A673 (cell line): ENCODE results near the gene LTB4R.

Experiments
- CTCF ChIP-seq: fragments of 300-800, 200-600 bp; sonication (generic); conservative IDR thresholded peaks from 2 replicates; pipeline ENCODE4 v1.5.1; 2017; ENCODE audit warnings: low read depth, mild to moderate bottlenecking, antibody characterized with exemption, low read length, moderate library complexity, mixed read lengths
- EZH2 ChIP-seq: fragments of 200-600 bp; sonication (generic); IDR thresholded peaks from 2 replicates; pipeline ENCODE4 v1.6.1; 2017; ENCODE audit warnings: borderline replicate concordance, low read depth, mild to moderate bottlenecking, mixed read lengths, antibody characterized with exemption, low read length; ENCODE audit not compliant: poor library complexity, severe bottlenecking

GRCh38 chr14:24314377-24315193, 3.3 kb downstream of the LTB4R start:
- TF ChIP-seq EZH2 (no peak), CTCF (no peak)
